Epidermal melanocyte (primary cell): ENCODE measurements around the gene PFKFB2.

Source experiments
- DNase-seq: peaks from one replicate; pipeline ENCODE4 v3.0.0; 2011; ENCODE audit warnings: low spot score; ENCODE audit not compliant: insufficient read length

PFKFB2 gene

GRCh38 chr1:207064561-207064960 lies 11.5 kb downstream of the PFKFB2 start:
- DNase-seq, result no peak

DNA sequence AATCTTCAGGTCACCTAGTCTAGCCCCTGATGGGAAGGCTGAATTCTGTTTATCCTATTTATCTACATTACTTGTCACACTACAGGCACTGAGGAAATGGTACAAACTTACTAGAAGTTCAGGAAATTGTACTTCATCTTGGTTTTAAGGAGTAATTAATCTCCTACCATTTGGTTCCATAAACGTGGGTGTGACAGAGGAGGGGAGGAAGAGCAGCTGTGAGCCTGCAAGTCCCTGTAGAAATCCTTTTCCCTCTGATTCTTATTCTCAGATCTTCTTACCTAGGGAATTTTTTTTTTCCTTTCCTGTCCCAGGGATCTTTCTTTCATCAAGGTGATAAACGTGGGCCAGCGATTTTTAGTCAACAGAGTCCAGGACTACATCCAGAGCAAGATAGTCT lies 14.1 kb downstream of the PFKFB2 start:
- no peak for DNase-seq

- DNase-seq, result no peak
These were observed 14.6 kb downstream of the PFKFB2 start for GRCh38 chr1:207067665-207068064.

GRCh38 chr1:207069061-207069460 lies 16.0 kb downstream of the PFKFB2 start:
- DNase-seq, result no peak

- DNase-seq, result no peak
These were observed 16.9 kb downstream of the PFKFB2 start for GRCh38 chr1:207069858-207070506.

GRCh38 chr1:207070811-207071210 lies 17.7 kb downstream of the PFKFB2 start:
- no peak for DNase-seq

GRCh38 chr1:207071426-207071825 lies 18.4 kb downstream of the PFKFB2 start:
- DNase-seq, result no peak

DNA sequence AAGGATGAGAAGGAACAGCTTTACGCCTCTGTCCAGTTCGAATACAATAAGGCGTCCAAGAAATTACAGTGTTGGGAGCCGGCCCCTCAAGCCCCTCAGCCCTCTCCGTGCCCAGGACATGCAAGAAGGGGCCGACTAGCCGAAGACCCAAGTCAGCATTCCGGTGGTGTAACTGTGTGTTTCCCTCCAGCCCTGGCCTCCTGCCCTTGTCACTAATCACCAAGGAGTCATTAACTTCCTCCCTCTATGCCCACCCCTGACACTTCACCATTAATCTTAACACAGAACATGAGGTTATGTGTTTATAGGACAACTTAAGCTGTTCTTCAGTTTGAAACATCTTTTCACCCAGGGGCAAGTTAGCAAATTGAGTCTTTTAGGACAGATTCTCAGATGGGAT lies 19.2 kb downstream of the PFKFB2 start:
- no peak for DNase-seq

DNA sequence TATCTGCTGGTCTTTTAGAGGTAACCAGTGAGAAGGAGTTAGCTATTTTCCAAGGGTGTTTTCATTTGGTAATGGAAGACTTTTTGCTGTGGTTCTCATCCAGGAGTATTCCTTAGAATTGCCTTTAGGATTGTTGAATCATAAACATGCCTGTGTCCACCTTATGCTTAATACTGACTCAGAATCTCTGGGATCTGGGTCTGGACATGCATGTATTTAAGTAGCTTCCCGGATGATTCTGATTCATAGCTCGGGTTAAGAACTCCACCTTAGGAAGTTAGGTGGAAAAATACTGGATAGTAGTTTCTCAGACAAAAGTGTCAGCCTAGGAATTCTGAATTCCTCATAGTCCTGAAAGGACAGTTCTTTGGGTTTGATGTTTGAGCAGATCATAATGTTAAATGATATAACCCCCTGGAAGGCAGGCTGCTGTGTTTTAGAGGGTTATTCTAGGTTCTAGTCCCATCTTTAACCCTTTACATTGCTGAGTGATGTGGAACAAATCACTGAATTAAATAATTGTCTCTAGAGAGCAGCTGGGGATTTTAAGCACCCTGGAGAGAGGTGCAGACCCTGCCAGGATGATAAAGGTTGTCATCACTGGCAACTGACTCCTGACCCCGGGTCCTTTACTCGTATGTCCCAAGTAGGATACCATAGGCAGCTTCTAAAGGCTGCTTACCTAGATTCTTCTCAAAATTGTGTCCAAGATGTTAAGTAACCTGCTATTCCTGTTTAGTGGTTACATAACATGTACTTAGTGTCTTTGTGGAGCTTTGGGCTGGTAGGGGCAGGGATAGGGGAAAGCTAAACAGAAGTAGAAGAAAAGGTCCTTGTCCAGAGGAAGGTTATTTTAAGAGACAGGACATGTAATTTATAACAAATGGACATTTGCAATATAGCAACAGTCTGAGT lies 21.1 kb downstream of the PFKFB2 start:
- DNase-seq, result no peak

GRCh38 chr1:207076181-207076955 lies 23.3 kb downstream of the PFKFB2 start:
- no peak for DNase-seq

GRCh38 chr1:207077012-207077411 lies 23.9 kb downstream of the PFKFB2 start:
- DNase-seq, result no peak

DNA sequence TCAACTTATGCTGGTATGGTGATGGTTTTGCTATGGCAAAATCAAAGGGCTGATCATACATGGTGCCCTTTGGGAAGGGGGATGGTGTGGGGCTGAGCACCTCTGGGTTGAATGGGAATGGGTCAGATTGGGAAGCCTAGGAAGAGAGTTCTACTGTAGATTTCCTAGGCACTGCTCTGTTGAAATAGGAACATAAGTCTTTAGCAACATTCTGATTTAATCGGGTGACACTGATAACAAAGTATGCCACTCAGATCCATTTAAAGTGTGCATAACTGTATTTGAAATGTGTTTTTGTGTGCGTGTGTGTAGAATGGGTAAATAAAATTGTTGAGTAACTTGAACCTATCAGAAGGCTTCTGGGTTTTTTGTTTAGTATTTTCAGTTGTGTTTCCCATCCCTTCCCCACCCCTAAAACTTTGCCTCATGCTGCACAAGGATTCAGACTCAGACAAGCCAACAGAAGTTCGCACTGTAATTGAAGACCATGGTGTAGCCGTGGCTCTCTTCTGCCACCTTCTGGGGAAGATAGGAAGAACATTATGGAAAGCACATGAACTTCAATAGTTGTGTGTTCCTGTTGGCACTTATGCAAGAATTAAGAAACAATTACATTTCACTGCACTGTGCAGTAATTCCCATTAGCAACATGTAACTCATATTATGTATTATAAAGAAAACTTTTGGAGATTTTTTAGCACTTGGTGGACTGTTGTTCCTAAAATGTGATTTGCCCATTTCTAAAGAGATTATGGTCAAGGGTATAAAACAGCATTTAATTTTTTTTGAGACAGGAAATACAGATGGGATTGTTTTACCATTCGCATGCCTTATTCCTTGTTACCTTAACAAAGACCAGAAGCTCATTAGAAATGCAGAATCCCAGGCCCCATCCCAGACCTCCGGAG lies 24.6 kb downstream of the PFKFB2 start:
- DNase-seq, result peak; percentile 72

DNA sequence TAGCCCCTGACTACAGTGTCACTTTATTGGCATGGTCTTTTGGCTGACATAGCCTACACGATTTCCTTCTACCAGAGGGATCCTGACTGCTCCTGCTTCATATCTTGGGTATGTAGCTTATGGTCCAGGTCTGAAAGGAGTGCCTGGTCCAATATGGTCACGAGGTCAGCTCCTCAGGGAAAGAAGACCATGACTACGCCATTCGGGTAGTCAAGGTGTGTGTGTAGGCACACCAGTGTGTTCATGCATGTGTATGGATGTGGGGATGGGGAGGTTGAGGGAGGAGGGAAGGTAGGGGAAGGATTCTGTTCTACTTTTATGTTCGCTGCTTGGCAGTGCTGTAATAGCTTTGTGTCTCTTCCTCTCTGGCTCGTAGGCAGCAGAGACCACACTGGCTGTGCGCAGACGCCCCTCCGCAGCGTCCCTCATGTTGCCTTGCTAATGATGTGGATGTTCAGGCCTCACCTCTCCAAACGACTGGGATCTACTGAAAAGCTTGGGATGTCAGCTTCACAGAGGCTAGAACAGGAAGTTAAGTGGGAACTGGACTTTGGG lies 25.6 kb downstream of the PFKFB2 start:
- no peak for DNase-seq

- no peak for DNase-seq
These were observed 26.7 kb downstream of the PFKFB2 start for GRCh38 chr1:207079706-207080241.

DNA sequence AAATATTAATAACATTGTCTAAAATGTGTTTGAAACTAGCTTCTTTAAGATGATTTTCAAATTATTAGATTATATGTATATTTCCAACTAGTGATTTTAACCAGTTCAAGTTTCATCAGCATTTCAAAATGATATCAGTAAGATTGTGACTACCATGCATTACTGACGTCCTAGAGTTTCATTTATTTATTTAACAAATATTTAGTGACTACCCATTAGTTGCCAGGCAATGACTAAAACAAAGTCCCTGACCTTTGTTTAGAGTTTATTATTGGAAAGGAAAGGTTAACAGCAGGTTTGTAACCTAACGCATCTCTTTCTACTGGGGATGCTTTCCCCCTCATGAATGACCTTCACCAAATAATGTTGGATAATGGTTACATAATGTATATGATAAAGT lies 28.0 kb downstream of the PFKFB2 start:
- DNase-seq, result no peak

DNA sequence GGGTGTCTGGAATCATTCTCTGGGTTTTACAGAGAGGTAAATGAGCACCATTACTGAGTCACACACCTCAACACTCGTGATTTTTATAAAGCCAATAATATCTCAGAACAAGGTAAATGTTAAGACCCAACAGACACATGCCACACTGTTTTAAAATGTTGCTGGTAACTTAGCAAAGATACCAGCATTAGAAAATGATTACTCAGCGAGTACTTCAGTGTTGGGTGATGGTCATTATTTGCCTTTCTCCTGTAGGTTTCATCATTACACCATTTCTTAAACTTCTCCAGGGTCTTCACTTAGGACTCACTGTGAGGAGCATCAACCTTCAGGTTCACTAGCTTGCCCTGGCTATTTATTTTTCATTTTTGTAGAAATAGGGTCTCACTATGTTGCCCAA lies 28.7 kb downstream of the PFKFB2 start:
- no peak for DNase-seq

- DNase-seq, result no peak
These were observed 31.2 kb downstream of the PFKFB2 start for GRCh38 chr1:207084232-207084631.

- peak; percentile 43 for DNase-seq
These were observed 31.7 kb downstream of the PFKFB2 start for GRCh38 chr1:207084701-207085180.

- DNase-seq, result no peak
These were observed 32.8 kb downstream of the PFKFB2 start for GRCh38 chr1:207085887-207086286.

- no peak for DNase-seq
These were observed 35.1 kb downstream of the PFKFB2 start for GRCh38 chr1:207088161-207088560.
